B cell (primary cell): ENCODE data around the gene BARX1. TPM values are rescaled to one million over a fixed set of nuclear protein-coding genes. Genes with fewer than 3 reads are reported as not detected.

Experiments
- polyA plus RNA-seq: library from polyadenylated mRNA; depleted of rRNA; stranded (reverse); fragments of >200 nt; gene quantifications from 2 replicates; pipeline ENCODE4 v1.2.3, GENCODE V29; 2012
- total RNA-seq, 2 donors: library from RNA; stranded (reverse); fragments of 120-200 nt in 1 of 2; gene quantifications; 1 replicate in 1 of 2; 2 replicates in 1 of 2; pipeline versions ENCODE4 v1.2.3 to v1.2.4, GENCODE V29; 2013 to 2022

BARX1 gene
- total and polyA plus RNA-seq, 2 donors (not counting 1 experiment from before 2014, with no cell fraction given), result not detected

Other genes starting within 250 kb of the BARX1 start
- gene PTPDC1, start 129.1 kb upstream of the BARX1 start, total RNA-seq, result 9.8 and 11.4 TPM in 2 replicates
- 3.7 TPM in 2 replicates for gene PTPDC1, start 129.1 kb upstream of the BARX1 start, polyA plus RNA-seq